Mononuclear cell (primary cell): ENCODE measurements around the gene INPP4A. TPM values are rescaled to one million over a fixed set of nuclear protein-coding genes. Genes with fewer than 3 reads are reported as not detected.
"Not testable (repeated sequence)": the region's sequence is repeated elsewhere in the genome, so short reads cannot be mapped to it uniquely, and the experiment has no call there.

Source experiments
- H3K27me3 ChIP-seq: 2 replicates; pipeline ENCODE4 v1.6.0; 2011; ENCODE audit warnings: low read length, control low read depth; ENCODE audit not compliant: insufficient read depth
- H3K4me1 ChIP-seq: 2 replicates; pipeline ENCODE4 v1.5.1; 2011; ENCODE audit warnings: mild to moderate bottlenecking, low read length, control low read depth; ENCODE audit not compliant: insufficient read depth
- H3K4me3 ChIP-seq: 2 replicates; pipeline ENCODE4 v1.5.1; 2011; ENCODE audit warnings: mild to moderate bottlenecking, low read length, moderate library complexity
- H3K9me3 ChIP-seq: 2 replicates; pipeline ENCODE4 v1.5.1; 2011; ENCODE audit warnings: low read depth, mild to moderate bottlenecking, control low read depth, low read length
- total RNA-seq: library from RNA; depleted of rRNA; stranded (reverse); fragments of >200 nt; gene quantifications from one replicate; pipeline ENCODE4 v1.2.3, GENCODE V29; 2012

The INPP4A gene
- total RNA-seq, 1 donor: 48.2 TPM

GRCh38 chr2:98419977-98420725 is 24.5 kb upstream of the INPP4A start:
- Histone ChIP-seq H3K27me3 (no peaks in the 10 kb centered on the region), H3K4me3 (no peak overlapping the region), H3K9me3 (peaks cover 7% of the 10 kb centered on the region)

GRCh38 chr2:98422449-98422848 is 22.2 kb upstream of the INPP4A start:
- H3K4me3 ChIP-seq: no peak overlapping the region
- peaks cover 7% of the 10 kb centered on the region for H3K9me3 ChIP-seq
- H3K4me1 ChIP-seq: no peaks in the 10 kb centered on the region
- H3K27me3 ChIP-seq: no peaks in the 10 kb centered on the region

More at GRCh38 chr2:98419977-98420725, 24.5 kb upstream of the INPP4A start:
- no peaks in the 10 kb centered on the region for H3K4me1 ChIP-seq

GRCh38 chr2:98426771-98427170 is 17.9 kb upstream of the INPP4A start:
- Histone ChIP-seq H3K27me3 (peaks cover 3% of the 10 kb centered on the region), H3K4me1 (no peaks in the 10 kb centered on the region), H3K4me3 (no peak overlapping the region), H3K9me3 (peaks cover 7% of the 10 kb centered on the region)

DNA sequence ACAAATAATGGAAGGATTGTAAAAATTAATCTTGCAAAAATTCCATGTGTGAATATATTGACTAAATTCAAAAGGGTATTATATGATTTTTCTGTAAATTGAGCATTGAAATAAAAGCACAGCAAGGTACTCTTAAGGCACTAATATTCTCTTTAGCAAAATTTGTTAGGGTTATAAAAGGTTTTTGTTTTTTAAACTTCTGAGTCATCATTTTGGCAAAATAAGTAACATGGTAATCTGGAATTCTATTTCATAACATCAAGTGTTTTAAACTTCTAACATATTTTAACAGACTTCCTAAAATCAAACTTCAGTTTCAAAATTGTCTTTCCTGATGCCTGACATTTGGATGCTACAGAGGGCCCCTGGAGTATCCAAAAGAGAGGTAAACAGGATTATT is 12.5 kb upstream of the INPP4A start:
- H3K4me1 ChIP-seq: no peaks in the 10 kb centered on the region

DNA sequence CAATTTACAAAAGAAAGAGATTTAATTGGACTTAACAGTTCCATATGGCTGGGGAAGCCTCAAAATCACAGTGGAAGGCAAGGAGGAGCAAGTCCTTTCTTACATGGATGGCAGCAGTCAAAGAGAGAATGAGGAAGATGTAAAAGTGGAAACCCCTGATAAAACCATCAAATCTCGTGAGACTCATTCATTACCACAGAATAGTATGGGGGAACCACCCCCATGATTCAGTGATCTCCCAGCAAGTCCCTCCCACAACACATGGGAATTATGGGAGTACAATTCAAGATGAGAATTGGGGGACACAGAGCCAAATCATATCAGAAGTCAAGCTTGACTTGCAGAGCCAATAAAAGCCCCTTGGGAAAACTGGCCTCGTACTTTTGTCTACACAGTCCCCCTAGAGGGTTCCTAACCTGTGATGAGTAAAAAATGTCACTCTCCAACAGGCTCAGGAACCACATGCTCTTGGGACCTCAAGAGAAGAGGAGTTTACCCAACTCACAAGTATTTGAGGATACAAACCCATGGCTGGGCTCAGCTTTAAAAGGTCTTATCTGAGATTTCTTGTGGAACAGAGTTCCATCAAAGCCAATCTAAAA is 11.2 kb upstream of the INPP4A start:
- H3K9me3 ChIP-seq: no peaks in the 10 kb centered on the region
- H3K4me3 ChIP-seq: no peak overlapping the region
- H3K27me3 ChIP-seq: no peaks in the 10 kb centered on the region
- no peaks in the 10 kb centered on the region for H3K4me1 ChIP-seq

More for the DNA sequence above, 12.5 kb upstream of the INPP4A start:
- Histone ChIP-seq H3K4me3 (no peak overlapping the region), H3K9me3 (no peaks in the 10 kb centered on the region), H3K27me3 (peaks cover 3% of the 10 kb centered on the region)

- no peaks in the 10 kb centered on the region for H3K27me3 ChIP-seq
- no peaks in the 10 kb centered on the region for H3K4me1 ChIP-seq
- peaks cover 9% of the 10 kb centered on the region for H3K9me3 ChIP-seq
- H3K4me3 ChIP-seq: no peak overlapping the region
These were observed 10.2 kb upstream of the INPP4A start for GRCh38 chr2:98434492-98434891.

- H3K27me3 ChIP-seq, H3K4me3 ChIP-seq, H3K4me1 ChIP-seq: not testable (repeated sequence)
- peaks cover 17% of the 10 kb centered on the region for H3K9me3 ChIP-seq
These were observed 9.0 kb upstream of the INPP4A start for GRCh38 chr2:98435670-98436069.

DNA sequence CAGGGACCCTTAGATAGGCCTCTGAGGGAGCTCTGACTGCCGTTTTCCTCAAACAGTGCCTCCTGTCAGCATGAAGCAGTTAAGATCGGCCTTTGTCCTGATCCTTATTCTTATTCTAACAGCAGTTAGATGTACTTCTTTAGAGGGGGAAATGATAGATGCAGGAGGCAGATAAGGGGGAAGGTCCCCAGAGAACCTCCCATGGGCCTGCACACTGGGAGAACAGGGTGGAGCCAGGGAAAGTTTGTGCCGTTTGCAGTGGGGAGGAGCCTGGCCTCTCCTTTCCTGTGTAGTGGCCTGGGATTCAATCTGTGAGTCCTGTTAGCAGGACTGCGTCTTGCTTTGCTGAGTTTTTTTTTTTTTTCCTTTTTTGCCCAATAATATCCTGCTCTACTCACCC is 7.9 kb upstream of the INPP4A start:
- H3K27me3 ChIP-seq: no peaks in the 10 kb centered on the region
- no peaks in the 10 kb centered on the region for H3K4me1 ChIP-seq
- H3K9me3 ChIP-seq: peaks cover 17% of the 10 kb centered on the region
- H3K4me3 ChIP-seq: no peak overlapping the region

DNA sequence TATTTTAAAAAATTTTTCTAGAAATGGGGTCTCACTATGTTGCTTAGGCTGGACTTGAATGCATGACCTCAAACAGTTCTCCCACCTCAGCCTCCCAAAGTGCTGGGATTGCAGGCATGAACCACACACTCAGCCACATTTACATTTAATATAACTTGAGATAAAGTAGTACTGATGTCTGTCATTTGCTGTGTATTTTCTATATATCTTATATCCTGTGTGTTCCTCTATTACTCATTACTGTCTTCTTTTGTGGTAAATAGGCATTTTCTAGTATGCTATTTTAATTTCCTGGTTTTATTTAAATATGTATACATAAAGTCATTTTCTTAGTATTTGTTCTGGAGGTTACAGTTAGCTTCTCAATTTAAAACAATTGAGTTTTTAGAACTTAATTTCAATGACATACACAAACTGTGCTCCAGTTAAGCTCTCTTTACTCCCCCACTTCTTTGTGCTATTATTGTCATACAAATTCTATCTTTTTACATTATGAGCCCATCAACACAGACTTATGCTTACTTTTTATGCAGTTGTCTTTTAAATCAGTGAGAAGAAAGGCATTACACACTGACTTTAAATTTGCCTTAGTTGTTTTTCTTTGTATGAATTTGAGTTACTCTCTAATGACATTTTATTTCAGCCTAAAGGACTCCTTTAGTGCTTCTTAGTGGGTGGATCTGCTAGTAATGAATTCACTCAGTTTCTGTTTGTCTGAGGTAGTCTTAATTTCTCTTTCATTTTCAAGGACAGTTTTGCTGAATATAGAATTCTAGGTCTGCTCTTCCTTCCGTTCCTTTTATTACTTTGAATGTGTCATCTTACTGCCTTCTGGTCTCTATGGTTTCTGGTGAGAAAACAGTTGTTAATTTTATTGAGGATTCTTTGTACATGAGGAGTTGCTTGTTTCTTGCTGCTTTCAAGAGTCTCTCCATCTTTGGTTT is 6.2 kb upstream of the INPP4A start:
- no peaks in the 10 kb centered on the region for H3K4me1 ChIP-seq
- H3K4me3 ChIP-seq: no peak overlapping the region
- no peaks in the 10 kb centered on the region for H3K27me3 ChIP-seq
- peaks cover 17% of the 10 kb centered on the region for H3K9me3 ChIP-seq

DNA sequence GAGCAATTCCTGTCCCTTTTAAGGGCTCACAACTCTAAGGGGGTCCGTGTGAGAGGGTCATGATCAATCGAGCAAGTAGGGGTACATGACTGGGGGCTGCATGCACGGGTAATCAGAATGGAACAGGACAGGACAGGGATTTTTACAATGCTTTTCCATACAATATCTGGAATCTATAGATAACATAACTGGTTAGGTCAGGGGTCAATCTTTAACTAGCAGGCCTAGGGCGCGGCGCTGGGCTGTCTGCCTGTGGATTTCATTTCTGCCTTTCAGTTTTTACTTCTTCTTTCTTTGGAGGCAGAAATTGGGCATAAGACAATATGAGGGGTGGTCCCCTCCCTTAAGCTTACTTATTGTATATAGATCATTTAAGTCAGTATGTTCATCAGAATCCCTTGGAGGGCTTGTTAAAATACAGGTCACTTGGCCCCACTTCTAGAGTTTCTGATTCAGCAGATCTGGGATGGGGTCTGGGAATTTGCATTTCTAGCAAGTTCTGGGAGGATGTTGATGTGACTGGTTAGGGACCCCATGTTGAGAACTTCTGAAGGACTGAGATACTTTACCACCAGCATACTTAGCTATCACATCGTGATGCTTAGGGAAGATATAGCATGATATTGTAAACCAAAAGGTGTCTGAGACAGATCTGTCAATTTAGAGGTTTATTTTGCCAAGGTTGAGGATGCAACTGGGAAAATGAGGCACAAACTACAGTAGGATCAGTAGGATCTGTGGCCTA is 2.8 kb upstream of the INPP4A start:
- peaks cover 17% of the 10 kb centered on the region for H3K9me3 ChIP-seq
- H3K27me3 ChIP-seq: no peaks in the 10 kb centered on the region
- H3K4me3 ChIP-seq: no peak overlapping the region

GRCh38 chr2:98442488-98442887 is 2.2 kb upstream of the INPP4A start:
- H3K9me3 ChIP-seq: peaks cover 17% of the 10 kb centered on the region
- H3K4me3 ChIP-seq: no peak overlapping the region
- peaks cover 27% of the 10 kb centered on the region for H3K4me1 ChIP-seq
- H3K27me3 ChIP-seq: no peaks in the 10 kb centered on the region

More for the DNA sequence above, 2.8 kb upstream of the INPP4A start:
- H3K4me1 ChIP-seq: peaks cover 21% of the 10 kb centered on the region

- H3K4me1 ChIP-seq: peaks cover 44% of the 10 kb centered on the region
These were observed 572 bp downstream of the INPP4A start for GRCh38 chr2:98445177-98445682.

GRCh38 chr2:98445683-98446581 is 1.3 kb downstream of the INPP4A start:
- peak overlapping the region; percentile 86 for H3K4me3 ChIP-seq
- peaks cover 51% of the 10 kb centered on the region for H3K4me1 ChIP-seq
- no peaks in the 10 kb centered on the region for H3K27me3 ChIP-seq
- H3K9me3 ChIP-seq: no peaks in the 10 kb centered on the region

More at GRCh38 chr2:98445177-98445682, 572 bp downstream of the INPP4A start:
- H3K9me3 ChIP-seq: peaks cover under 1% of the 10 kb centered on the region
- H3K27me3 ChIP-seq: no peaks in the 10 kb centered on the region
- H3K4me3 ChIP-seq: peak overlapping the region; percentile 86
